IMR-90 (cell line): Measurements from ENCODE around the gene RARB.

Source experiments
- BHLHE40 ChIP-seq: fragments of 150-350 bp; IDR thresholded peaks from 2 replicates; pipeline ENCODE4 v1.6.1; 2016; ENCODE audit warnings: mild to moderate bottlenecking, low read depth, low read length
- CEBPB ChIP-seq: IDR thresholded peaks from 2 replicates; pipeline ENCODE4 v1.6.1; 2012; ENCODE audit warnings: low read depth, low read length, improper control_type of control experiment
- CTCF ChIP-seq: conservative IDR thresholded peaks from 2 replicates; pipeline ENCODE4 v1.5.1; 2012; ENCODE audit warnings: mild to moderate bottlenecking, low read depth, low read length, improper control_type of control experiment
- FOS ChIP-seq: fragments of 150-350 bp; IDR thresholded peaks from 2 replicates; pipeline ENCODE4 v1.6.1; 2016; ENCODE audit warnings: low read depth, low read length
- MAFK ChIP-seq: IDR thresholded peaks from 2 replicates; pipeline ENCODE4 v1.6.1; 2012; ENCODE audit warnings: low read depth, low read length, improper control_type of control experiment
- MXI1 ChIP-seq: IDR thresholded peaks from 2 replicates; pipeline ENCODE4 v1.6.1; 2012; ENCODE audit warnings: low read depth, mild to moderate bottlenecking, low read length, moderate library complexity, borderline replicate concordance
- NFE2L2 ChIP-seq: fragments of 150-350 bp; IDR thresholded peaks from 2 replicates; pipeline ENCODE4 v1.6.1; 2016; ENCODE audit warnings: low read depth, mild to moderate bottlenecking, low read length
- POLR2A ChIP-seq: IDR thresholded peaks from 2 replicates; pipeline ENCODE4 v1.6.1; 2012; ENCODE audit warnings: mild to moderate bottlenecking, low read depth, low read length
- RAD21 ChIP-seq: IDR thresholded peaks from 2 replicates; pipeline ENCODE4 v1.6.1; 2012; ENCODE audit warnings: low read length, improper control_type of control experiment
- RCOR1 ChIP-seq: IDR thresholded peaks from 2 replicates; pipeline ENCODE4 v1.6.1; 2012; ENCODE audit warnings: mild to moderate bottlenecking, low read length, improper control_type of control experiment; ENCODE audit not compliant: insufficient replicate concordance
- RFX5 ChIP-seq: IDR thresholded peaks from 2 replicates; pipeline ENCODE4 v1.8.0; 2012; ENCODE audit warnings: low read depth, mild to moderate bottlenecking, low read length, moderate library complexity
- SMC3 ChIP-seq: fragments of 150-350 bp; IDR thresholded peaks from 2 replicates; pipeline ENCODE4 v1.6.1; 2016; ENCODE audit warnings: low read depth, mild to moderate bottlenecking, antibody characterized with exemption, low read length, moderate library complexity
- USF2 ChIP-seq: fragments of 150-350 bp; IDR thresholded peaks from 2 replicates; pipeline ENCODE4 v1.6.1; 2017; ENCODE audit warnings: mild to moderate bottlenecking, antibody characterized with exemption, low read length, low read depth

GRCh38 chr3:25537516-25537915 is 109.5 kb downstream of the RARB start:
- TF ChIP-seq CTCF (no peak), POLR2A (no peak), CEBPB (no peak), RFX5 (no peak), BHLHE40 (no peak), SMC3 (no peak), NFE2L2 (no peak), RCOR1 (no peak), RAD21 (no peak), MAFK (no peak), FOS (no peak), USF2 (no peak), MXI1 (no peak)
